Renal cortex interstitium (tissue), 11 donors: ENCODE data around the gene SLC17A1. TPM values are rescaled to one million over a fixed set of nuclear protein-coding genes. Genes with fewer than 3 reads are reported as not detected.
"Not testable (repeated sequence)": the region's sequence is repeated elsewhere in the genome, so short reads cannot be mapped to it uniquely, and the experiment has no call there.

Experiments
- DNase-seq, 11 donors: peaks; one replicate each; pipeline ENCODE4 v3.0.0-alpha.2; 2013; ENCODE audit warnings: low read depth in 9 of 11, low spot score in 4 of 11; ENCODE audit errors: extremely low read depth in 1 of 11
- polyA plus RNA-seq, 3 donors: library from polyadenylated mRNA; unstranded; fragments of 120-200 nt; gene quantifications; one replicate each; pipeline ENCODE4 v1.2.1, GENCODE V29; 2013; ENCODE audit not compliant: insufficient read length in 3 of 3

SLC17A1 gene
- polyA plus RNA-seq, 3 donors, result 24.6 to 32.4 (median 30.1) TPM

DNA sequence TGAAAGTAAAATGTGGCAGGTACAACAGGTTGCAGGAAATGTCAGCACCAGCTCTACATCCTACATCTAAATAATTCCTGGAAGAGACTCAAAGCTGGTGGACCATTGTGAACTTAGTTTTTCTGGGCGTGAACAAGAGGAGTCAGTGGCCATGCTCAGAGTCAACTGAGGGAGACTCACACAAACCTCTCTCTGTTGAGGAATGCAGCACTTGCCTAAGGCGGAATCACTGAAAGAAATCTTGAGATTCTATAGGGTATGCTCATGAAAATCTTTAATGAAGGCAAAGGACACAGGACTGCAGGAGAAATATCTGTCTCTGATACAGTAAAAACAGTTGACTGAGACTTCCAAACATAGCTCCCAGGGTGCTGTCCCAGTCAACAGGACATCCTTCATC, 54.8 kb downstream of the SLC17A1 start:
- DNase-seq, result no peak

DNA sequence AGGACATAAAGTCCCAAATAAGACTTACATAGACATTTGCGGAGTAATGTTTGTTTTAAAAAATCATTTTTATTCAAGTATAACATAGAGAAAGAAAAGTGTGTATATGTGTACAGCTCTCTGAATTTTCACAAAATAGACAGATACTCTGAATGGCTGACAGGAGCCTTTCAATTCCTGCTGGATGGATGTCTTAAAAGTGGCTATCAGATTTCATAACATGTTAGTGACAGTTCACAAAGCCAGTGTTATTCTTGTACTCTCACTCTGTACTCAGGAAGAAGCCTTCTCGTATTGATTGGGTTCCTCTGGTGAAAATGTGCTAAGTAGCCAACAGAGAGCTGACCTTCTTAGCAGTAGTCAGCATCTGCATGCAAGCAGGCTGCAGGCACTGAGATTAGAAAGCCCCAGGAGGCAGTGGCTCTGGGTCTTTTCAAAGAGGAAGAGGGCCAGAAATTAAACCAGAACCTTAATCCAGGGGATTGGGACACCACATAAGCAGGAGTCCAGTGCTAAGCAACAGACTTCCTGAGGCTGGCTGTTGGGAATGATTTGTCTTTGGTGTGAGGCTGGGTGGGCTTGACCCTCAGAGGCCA, 57.6 kb downstream of the SLC17A1 start:
- DNase-seq, result no peak

DNA sequence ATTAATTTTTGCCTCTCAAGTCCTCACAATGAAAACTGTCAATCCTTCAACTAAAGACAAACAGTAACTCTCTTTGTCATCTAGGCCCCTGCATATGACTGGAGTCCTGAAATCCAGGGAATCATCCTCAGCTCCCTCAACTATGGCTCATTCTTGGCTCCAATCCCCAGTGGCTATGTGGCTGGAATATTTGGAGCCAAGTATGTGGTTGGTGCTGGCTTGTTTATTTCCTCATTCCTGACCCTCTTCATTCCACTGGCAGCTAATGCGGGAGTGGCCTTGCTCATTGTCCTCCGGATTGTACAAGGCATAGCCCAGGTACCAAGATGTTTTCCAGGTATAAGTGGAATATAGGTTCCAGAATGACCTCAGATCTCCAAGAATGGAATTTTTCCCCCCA, 61.9 kb downstream of the SLC17A1 start:
- no peak for DNase-seq

DNA sequence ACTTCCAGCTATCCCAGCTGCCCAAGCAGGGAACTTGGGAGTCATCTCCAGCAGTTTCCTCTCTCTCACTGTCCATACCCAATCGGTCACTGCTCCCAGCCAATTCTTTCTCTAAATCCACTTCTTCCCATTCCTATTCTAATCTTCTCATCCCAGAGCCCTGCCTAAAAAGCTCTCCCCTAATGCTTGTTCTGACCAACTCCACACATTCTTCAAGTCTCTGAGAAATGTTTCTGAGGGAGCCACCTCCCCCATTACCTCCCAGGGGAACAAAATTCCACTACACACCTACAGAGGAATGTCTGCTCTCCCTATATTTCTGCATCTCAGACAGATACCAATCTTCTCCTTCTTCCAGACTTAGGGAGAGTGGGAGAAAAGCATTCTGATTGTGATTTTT, 63.3 kb downstream of the SLC17A1 start:
- no peak for DNase-seq

DNA sequence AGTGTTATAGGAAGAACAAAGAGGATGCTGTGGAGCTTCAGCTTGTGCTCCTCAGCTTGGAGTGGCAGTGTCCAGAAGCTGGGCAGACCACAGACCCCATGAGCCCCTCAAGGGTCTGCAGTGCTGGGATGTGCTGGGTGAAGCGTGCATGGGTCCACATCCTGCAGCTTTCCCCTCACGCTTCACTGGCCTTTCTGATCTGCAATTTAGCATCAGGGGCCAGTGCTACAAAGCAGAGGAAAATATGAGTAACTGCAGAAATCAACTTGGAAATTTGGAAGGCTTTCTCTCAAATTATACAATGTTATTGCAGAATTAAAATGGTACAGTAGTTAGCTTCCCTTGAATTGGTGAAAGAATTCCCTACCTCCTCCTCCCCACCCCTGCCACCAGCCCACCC, 67.2 kb downstream of the SLC17A1 start:
- no peak for DNase-seq

GRCh38 chr6:25757936-25758642, 73.8 kb downstream of the SLC17A1 start:
- DNase-seq, result no peak

DNA sequence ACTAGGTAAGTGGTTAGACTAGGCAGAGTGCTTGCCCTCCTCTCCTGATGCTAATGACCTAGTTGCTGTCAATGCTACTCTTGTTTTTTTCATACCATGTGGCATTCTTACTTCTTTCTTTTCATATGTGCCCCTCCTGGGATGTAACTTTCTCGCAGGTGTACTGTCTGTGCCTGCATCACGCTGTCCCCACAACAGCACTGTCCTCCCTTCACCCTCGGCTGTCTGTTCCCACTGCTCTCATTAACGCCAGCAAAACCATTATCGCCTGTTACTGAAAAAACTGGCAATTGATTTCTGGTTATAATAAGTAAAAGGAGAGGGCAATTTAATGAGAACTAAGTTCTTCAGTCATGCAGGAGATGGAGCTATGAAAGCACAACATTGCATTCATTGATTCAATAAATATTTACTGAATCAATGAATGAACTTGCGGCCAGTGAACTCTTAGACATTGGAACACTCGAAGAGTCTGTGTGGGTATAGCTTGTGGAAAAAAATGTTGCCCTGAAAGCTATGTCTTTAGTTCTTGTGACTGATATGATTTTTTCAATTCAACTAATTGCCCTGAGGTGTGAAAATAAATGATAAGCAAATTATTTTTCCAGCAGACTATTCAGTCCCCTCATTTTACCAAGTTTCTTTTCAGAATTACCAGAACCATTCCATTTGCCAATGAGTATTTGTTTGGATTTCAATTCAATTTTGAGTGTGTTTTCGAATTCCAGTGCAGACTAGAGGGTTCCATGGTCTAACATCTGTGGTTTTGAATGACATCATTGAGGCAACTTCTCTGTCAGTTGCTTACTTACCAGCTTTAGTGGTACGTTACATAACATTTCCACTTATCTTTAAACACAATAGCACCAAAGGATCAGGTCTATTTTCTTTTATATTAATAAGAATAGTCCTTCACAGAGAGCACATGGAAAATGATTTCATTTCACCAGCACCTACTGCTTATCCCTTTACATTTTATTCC, 75.2 kb downstream of the SLC17A1 start:
- no peak for DNase-seq

GRCh38 chr6:25755483-25755882, 76.4 kb downstream of the SLC17A1 start:
- DNase-seq, result no peak

DNA sequence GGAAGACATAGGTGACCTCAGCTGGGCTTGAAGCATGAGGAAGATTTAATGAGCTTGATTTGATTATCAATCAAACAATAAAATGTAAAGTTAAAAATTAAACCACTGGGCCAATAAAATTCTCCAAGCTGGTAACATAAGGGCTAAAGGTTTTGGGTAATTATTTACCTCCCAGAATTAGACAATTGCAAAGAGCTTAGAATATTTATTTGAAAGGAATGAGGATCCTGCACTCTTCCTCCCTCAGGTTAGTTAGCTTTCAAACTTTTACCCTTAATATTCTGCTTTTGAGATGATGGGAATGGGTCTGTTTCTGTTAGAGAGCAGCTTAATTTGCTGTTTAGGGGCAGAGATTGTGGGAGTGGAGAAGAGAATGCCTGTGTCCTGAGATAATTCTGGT, 77.3 kb downstream of the SLC17A1 start, which contains the start of gene SLC17A4:
Gene SLC17A4 (plus strand): TSS at position 208 of the 400 bp plus-strand sequence. CDS start 7,221 bp downstream, outside the sequence.
- DNase-seq, result peak in 1 of 11 donors; percentile 2

DNA sequence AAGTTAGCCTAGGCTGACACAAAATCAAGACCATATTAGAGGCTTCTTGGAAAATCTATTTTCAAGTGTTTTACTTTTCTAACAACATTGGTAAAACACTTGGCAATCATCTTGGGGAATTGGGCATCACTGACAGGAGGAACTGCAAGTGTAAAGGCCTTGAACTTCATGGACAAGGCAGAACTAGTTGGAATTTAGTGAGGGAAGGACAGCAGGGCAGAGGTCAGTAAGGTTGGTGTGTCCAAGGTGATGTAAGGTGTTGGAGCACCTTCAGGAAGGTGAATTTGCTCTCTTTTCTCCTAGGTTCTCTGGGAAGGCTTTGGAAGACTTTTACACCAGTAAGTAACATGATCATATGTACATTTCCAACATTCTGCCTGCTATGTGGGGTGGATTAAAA, 78.8 kb downstream of the SLC17A1 start:
- no peak for DNase-seq

- no peak for DNase-seq
These were observed 80.9 kb downstream of the SLC17A1 start for GRCh38 chr6:25750906-25751305.

GRCh38 chr6:25749837-25750236, 82.0 kb downstream of the SLC17A1 start:
- DNase-seq, result no peak

DNA sequence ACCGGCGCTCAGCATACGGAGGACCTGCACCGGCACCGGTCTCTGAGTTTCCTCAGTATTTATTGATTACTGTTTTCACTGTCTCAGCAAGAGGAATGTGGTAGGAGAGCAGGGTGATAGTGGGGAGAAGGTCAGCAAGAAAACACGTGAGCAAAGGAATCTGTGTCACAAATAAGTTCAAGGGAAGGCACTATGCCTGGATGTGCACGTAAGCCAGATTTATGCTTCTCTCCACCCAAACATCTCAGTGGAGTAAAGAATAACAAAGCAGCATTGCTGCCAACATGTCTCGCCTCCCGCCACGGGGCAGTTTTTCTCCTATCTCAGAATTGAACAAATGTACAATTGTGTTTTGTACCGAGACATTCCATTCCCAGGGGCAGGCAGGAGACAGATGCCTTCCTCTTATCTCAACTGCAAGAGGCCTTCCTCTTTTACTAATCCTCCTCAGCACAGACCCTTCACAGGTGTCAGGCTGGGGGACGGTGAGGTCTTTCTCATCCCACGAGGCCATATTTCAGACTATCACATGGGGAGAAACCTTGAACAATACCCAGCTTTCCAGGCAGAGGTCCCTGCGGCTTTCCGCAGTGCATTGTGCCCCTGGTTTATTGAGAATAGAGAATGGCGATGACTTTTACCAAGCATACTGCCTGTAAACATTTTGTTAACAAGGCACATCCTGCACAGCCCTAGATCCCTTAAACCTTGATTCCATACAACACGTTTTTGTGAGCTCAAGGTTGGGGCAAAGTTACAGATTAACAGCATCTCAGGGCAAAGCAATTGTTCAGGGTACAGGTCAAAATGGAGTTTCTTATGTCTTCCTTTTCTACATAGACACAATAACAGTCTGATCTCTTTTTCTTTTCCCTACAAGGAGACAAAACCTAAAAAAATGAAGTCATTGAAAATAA, 83.0 kb downstream of the SLC17A1 start:
- not testable (repeated sequence) for DNase-seq

- DNase-seq, result no peak
These were observed 83.8 kb downstream of the SLC17A1 start for GRCh38 chr6:25748049-25748448.

- DNase-seq, result no peak
These were observed 84.4 kb downstream of the SLC17A1 start for GRCh38 chr6:25747477-25747876.

DNA sequence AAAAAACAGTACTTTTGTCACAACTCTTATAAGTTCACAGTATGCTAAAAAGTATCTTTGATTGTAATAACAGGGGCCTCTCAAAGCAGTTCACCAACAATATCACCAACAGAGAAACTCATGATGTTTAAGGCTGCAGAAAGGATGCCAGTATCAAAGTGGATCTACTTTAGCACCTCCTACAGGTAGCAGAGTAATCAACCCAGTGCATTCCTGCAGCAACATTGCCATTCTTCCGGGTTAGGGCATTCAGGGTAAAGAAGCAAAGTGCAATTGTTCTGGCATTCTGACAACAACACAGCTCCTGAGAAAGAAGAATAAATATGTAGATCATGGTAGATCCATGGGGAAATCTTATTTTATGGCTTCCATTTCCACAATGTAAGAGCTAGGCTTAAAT, 84.9 kb downstream of the SLC17A1 start:
- no peak for DNase-seq

DNA sequence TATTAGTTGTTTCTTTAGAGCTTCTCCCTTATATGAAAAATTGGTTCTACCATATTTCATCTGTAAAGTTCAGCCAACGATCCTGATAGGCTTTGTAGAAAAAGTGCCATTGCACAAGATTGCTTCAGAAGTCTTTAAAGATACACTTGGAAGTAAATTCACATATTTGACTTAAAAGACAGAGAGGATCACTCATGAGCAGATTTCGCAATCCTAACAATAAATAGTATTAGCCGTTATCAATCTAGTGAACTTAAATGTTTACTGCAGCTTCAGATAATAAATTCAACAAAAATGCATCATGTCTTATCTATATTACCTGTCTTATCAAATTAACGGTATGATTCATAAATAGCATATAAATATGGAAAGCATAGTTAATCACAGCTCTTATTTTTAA, 86.0 kb downstream of the SLC17A1 start:
- no peak for DNase-seq

- DNase-seq, result no peak
These were observed 88.0 kb downstream of the SLC17A1 start for GRCh38 chr6:25743868-25744267.

- DNase-seq, result no peak
These were observed 96.6 kb downstream of the SLC17A1 start for GRCh38 chr6:25735261-25735660.
